Cortex of kidney (tissue), 1 donor: ENCODE data around the gene THUMPD2.
"Not testable (repeated sequence)": the region's sequence is repeated elsewhere in the genome, so short reads cannot be mapped to it uniquely, and the experiment has no call there.

Source experiments
- DNase-seq: peaks from one replicate; lab custom pipeline; 2025; lab: John Stamatoyannopoulos, UW

The THUMPD2 gene

GRCh38 chr2:39755466-39755865 lies 23.6 kb downstream of the THUMPD2 start:
- no peak for DNase-seq

- DNase-seq, result no peak
Measured at GRCh38 chr2:39743269-39743776, 35.7 kb downstream of the THUMPD2 start.

- no peak for DNase-seq
Measured at GRCh38 chr2:39741871-39742270, 37.2 kb downstream of the THUMPD2 start.

- no peak for DNase-seq
Measured at GRCh38 chr2:39739386-39739785, 39.7 kb downstream of the THUMPD2 start.

- no peak for DNase-seq
Measured at GRCh38 chr2:39738936-39739335, 40.1 kb downstream of the THUMPD2 start.

DNA sequence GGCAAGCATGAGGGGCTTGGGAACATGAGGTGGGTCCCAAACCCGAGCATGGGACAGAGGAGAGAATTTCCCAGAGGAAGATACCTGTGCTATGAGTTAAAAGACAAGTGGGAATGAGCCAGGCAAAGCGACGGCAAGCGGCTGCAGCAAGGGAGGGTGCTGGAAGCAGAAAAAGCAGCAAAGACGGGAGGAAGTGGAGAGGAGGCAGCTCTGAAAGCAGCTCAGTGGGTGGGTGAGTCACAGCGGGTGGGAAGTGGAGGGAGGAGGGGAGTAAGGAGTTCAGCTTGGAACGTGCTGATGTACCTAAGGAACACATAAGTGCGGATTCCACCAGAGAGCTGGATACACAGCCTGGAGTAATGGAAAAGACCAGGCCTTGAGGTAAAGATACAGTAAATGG lies 41.4 kb downstream of the THUMPD2 start:
- no peak for DNase-seq

GRCh38 chr2:39736640-39737039 lies 42.4 kb downstream of the THUMPD2 start:
- no peak for DNase-seq

DNA sequence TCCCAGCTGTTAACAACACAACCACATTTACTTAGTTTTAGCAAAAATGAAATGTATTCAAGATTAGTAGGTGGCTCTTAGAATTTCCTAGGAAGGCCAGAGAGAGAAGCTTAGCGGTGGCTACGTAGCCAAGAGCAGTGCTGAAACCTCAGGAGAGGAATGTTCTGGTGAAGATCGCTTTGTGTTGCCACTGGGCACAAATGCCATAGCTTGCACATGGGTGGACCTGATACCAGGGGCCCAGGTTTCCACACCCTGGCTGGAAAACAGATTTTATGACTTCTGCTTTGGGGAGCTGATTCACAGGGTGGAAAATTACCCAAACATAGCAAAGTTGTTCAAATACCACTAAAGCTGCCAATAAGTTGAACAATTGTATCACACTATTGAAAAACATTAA lies 43.4 kb downstream of the THUMPD2 start:
- DNase-seq, result no peak

- no peak for DNase-seq
Measured at GRCh38 chr2:39734445-39734844, 44.6 kb downstream of the THUMPD2 start.

GRCh38 chr2:39733070-39733674 lies 45.9 kb downstream of the THUMPD2 start:
- DNase-seq, result no peak

GRCh38 chr2:39732482-39732881 lies 46.6 kb downstream of the THUMPD2 start:
- no peak for DNase-seq

GRCh38 chr2:39731546-39731945 lies 47.5 kb downstream of the THUMPD2 start:
- no peak for DNase-seq

DNA sequence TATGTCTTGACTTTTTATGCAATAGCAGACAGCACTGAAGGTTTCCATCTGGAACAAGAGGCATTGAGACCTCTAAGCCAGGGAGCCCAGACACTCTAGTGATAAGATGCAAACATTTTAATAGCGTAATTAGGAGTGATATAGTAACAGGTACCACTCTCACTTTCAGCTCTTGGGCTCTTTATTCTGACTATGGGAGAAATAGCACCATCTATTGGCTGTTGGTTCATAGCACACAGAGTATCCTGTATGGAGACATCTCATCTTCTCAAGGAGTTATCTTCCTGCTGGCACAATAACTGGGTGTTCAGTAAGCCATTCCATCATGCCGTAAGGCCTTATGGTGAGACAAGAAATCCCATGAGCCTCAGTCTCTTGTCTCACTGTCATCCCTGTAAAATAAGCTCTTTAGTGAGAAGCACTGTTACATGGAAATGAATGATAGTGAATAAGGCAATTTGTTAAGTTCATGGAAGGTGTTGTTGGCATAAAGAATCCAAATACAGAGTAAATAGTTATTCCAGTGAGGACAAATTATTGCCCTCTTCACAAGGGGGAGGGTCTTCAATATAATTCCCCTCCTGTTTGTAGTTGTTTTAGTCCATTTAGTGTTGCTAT lies 48.3 kb downstream of the THUMPD2 start:
- no peak for DNase-seq

DNA sequence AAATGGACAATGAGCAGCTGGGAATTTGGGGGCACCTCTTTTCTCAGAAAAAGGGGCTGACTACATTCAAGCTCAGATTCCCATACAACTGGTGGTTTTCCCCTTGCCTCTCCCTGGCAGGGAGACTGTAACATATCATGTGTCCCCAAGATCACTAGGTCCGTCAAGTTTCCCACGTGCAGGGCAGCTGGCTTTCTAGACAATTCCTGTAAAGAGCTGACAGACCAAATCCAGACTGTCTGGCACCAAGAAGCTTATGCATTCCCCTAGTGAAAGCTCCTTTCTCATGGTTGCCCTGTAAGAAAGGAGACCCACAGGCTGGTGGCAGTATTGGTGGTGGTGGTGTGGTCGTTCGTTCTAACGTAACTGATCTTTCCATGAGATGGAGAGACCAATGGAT lies 48.8 kb downstream of the THUMPD2 start:
- no peak for DNase-seq

GRCh38 chr2:39728941-39729351 lies 50.1 kb downstream of the THUMPD2 start:
- DNase-seq, result no peak

DNA sequence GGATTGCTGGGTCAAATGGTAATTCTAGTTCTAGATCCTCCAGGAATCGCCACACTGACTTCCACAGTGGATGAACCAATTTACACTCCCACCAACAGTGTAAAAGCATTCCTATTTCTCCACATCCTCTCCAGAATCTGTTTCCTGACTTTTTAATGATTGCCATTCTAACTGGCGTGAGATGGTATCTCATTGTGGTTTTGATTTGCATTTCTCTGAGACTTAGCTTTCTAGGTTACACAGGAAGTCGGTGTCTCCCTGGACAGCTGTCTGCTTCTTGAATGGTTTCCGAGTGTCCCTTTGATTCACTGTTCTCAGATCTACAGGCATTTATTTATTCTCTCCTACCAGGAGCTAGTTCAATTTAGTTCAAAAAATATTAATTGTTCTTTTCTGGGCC lies 51.0 kb downstream of the THUMPD2 start:
- not testable (repeated sequence) for DNase-seq

- DNase-seq, result no peak
Measured at GRCh38 chr2:39725401-39725800, 53.7 kb downstream of the THUMPD2 start.

- DNase-seq, result no peak
Measured at GRCh38 chr2:39724828-39725144, 54.3 kb downstream of the THUMPD2 start.

DNA sequence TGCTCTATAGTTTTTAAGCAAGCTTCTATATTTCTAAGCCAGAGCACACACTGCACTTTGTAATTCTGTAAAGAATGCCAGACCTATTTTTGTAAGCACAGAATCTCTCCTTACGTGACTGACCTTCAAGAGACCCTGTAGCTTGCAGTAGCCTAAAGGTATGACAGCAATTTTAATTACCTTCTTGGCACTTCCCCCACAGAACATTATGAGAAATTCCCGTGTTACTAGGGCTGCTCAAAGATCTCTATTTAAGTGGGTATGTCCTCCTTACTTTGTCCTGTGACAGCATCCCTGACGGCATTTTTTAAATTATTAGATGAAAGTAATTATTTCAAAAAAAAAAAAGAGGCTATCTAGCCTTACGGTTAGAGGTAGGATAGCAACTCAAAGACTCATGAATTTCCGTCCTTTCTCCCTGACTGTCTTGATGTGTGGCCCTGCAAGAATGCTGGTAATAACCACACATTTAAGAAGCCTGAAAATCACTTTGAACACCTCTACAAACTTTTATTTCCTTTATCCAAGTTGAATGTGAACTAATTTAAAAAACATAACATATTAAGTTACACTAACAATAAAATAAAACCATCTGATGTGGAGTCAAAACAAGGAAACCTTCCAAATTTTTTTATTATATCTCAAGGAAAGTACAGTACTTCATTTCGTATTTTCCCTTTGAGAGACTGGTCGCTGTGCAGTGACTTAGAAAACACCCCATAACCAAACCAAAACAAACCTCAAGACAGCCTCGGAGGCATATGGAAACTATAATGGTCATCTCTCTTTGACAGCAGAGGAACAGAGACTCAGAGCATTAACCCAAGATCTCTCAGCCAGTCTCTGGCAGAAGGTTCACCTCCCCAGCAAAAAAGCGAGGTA lies 54.9 kb downstream of the THUMPD2 start:
- DNase-seq, result no peak

DNA sequence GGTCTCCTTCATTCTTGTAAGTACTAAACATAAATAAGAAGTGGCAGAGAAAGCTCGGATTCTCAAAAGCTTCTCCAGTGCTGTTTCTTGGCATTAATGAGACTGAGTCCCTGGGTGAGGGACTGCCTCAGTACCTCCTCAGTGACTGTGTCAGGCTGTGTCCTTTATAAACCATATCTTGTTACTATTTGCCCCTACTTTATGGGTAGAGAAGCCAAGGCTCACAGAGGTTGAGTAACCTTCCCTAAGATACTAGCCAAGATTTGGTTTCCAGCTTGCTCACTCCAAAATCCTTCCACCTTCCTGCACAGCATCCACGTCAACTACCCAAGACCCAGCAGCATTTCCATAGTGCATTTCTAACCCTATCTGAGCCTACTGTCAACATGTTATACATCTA lies 55.6 kb downstream of the THUMPD2 start:
- DNase-seq, result no peak

GRCh38 chr2:39720970-39721369 lies 58.1 kb downstream of the THUMPD2 start:
- no peak for DNase-seq

- no peak for DNase-seq
Measured at GRCh38 chr2:39719317-39719716, 59.7 kb downstream of the THUMPD2 start.

- no peak for DNase-seq
Measured at GRCh38 chr2:39718483-39718882, 60.6 kb downstream of the THUMPD2 start.
